Testis (tissue), 2 donors: ENCODE measurements around the gene COG2.

Experiments
- CTCF ChIP-seq, 3 experiments: fragments of 450-650 bp in 2 of 3; fragments of 200-600 bp in 1 of 3; sonication (generic) in 1 of 3; IDR thresholded peaks; one replicate each; pipeline ENCODE4 v1.5.1; 2016 to 2019; ENCODE audit warnings: antibody characterized with exemption in 3 of 3, mild to moderate bottlenecking in 2 of 3, moderate library complexity in 1 of 3
- POLR2A ChIP-seq: fragments of 450-650 bp; IDR thresholded peaks from one replicate; pipeline ENCODE4 v1.6.1; 2017; ENCODE audit warnings: antibody characterized with exemption, mild to moderate bottlenecking, moderate library complexity

- TF ChIP-seq POLR2A (no peak), CTCF (IDR thresholded peaks at IDR 0.05) (no peak)
Measured at GRCh38 chr1:230713915-230714764, 71.9 kb downstream of the COG2 start, which contains the start of gene AGT.
